Left hindlimb (tissue), 1 donor: ENCODE measurements around the gene CD44.
A peak's percentile ranks its signal among the peaks of the same experiment; 100 is the strongest.

Experiments
- DNase-seq: peaks from one replicate; pipeline ENCODE4 v3.0.0-alpha.2; 2018

The CD44 gene

GRCh38 chr11:35141071-35141470, 2.1 kb downstream of the CD44 start:
- no peak for DNase-seq

GRCh38 chr11:35141571-35141971, 2.6 kb downstream of the CD44 start:
- no peak for DNase-seq

GRCh38 chr11:35142481-35143075, 3.6 kb downstream of the CD44 start:
- DNase-seq = no peak

- DNase-seq = no peak
Observed at GRCh38 chr11:35143297-35144135, 4.5 kb downstream of the CD44 start.

GRCh38 chr11:35144136-35144741, 5.3 kb downstream of the CD44 start:
- no peak for DNase-seq

GRCh38 chr11:35144806-35145205, 5.8 kb downstream of the CD44 start:
- DNase-seq = no peak

- DNase-seq = peak; percentile 69
Observed at GRCh38 chr11:35145271-35145670, 6.3 kb downstream of the CD44 start.

GRCh38 chr11:35146074-35146521, 7.1 kb downstream of the CD44 start:
- DNase-seq = no peak

- DNase-seq = no peak
Observed at GRCh38 chr11:35146711-35147110, 7.7 kb downstream of the CD44 start.

- no peak for DNase-seq
Observed at GRCh38 chr11:35147235-35147634, 8.3 kb downstream of the CD44 start.

- DNase-seq = no peak
Observed at GRCh38 chr11:35148163-35148837, 9.3 kb downstream of the CD44 start.

- no peak for DNase-seq
Observed at GRCh38 chr11:35150454-35150853, 11.5 kb downstream of the CD44 start.

- DNase-seq = no peak
Observed at GRCh38 chr11:35151241-35151640, 12.3 kb downstream of the CD44 start.

- no peak for DNase-seq
Observed at GRCh38 chr11:35151683-35152280, 12.8 kb downstream of the CD44 start.

GRCh38 chr11:35152575-35152974, 13.6 kb downstream of the CD44 start:
- DNase-seq = no peak

GRCh38 chr11:35153280-35153679, 14.3 kb downstream of the CD44 start:
- DNase-seq = no peak

- no peak for DNase-seq
Observed at GRCh38 chr11:35154952-35155351, 16.0 kb downstream of the CD44 start.

- no peak for DNase-seq
Observed at GRCh38 chr11:35155677-35156076, 16.7 kb downstream of the CD44 start.

- no peak for DNase-seq
Observed at GRCh38 chr11:35157814-35158700, 19.1 kb downstream of the CD44 start.

GRCh38 chr11:35158701-35159510, 19.9 kb downstream of the CD44 start:
- peak; percentile 81 for DNase-seq

- no peak for DNase-seq
Observed at GRCh38 chr11:35160246-35160824, 21.4 kb downstream of the CD44 start.
